H4 (cell line): ENCODE results near the gene SERGEF. TPM values are rescaled to one million over a fixed set of nuclear protein-coding genes. Genes with fewer than 3 reads are reported as not detected.

Source experiments
- DNase-seq: peaks from one replicate; pipeline ENCODE4 v3.0.0-alpha.2; 2015; ENCODE audit warnings: low spot score
- total RNA-seq: library from RNA; depleted of rRNA; stranded (reverse); fragments of >200 nt; shearing (Covaris generic); gene quantifications from 2 replicates; pipeline ENCODE4 v1.2.3, GENCODE V29; 2014; rRNA removed

The SERGEF gene
- total RNA-seq: 42.8 and 46.7 TPM in 2 replicates

- DNase-seq: peak; percentile 89
Measured at GRCh38 chr11:18012906-18013781, at the start of gene SERGEF. SERGEF (minus strand) TSS chr11:18013047; CDS start chr11:18013010, 37 bp downstream.

- no peak for DNase-seq
Measured at GRCh38 chr11:18061351-18061750, 48.5 kb upstream of the SERGEF start.

GRCh38 chr11:18056561-18057181 is 43.8 kb upstream of the SERGEF start:
- no peak for DNase-seq

GRCh38 chr11:18054511-18055103 is 41.8 kb upstream of the SERGEF start:
- no peak for DNase-seq

- DNase-seq: no peak
Measured at GRCh38 chr11:18050848-18051247, 38.0 kb upstream of the SERGEF start.

GRCh38 chr11:18046116-18046777 is 33.4 kb upstream of the SERGEF start, which contains the start of gene TPH1:
TPH1 (minus strand) TSS chr11:18046269; CDS start chr11:18040762, 5,507 bp downstream.
- peak; percentile 22 for DNase-seq

DNA sequence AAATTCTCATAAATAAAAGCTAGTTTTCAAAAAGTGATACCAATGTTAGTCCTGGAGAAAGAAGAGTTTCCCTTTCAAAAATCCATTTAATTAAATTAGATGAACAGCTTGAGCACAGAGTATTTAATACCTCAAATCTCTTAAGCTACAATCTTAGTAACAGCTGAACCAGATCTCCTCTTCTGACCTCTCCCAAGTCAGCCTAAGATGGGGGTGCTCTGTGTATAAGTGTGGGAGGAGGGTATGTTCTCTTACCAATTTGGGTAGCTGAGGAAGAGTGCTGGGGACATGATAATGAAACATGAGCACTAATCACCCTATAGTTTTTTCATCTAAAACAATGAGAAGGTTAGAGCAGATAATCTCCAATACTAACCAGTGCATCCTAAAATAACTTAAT is 23.6 kb upstream of the SERGEF start:
- DNase-seq: no peak

GRCh38 chr11:18027475-18027874 is 14.6 kb upstream of the SERGEF start:
- no peak for DNase-seq

DNA sequence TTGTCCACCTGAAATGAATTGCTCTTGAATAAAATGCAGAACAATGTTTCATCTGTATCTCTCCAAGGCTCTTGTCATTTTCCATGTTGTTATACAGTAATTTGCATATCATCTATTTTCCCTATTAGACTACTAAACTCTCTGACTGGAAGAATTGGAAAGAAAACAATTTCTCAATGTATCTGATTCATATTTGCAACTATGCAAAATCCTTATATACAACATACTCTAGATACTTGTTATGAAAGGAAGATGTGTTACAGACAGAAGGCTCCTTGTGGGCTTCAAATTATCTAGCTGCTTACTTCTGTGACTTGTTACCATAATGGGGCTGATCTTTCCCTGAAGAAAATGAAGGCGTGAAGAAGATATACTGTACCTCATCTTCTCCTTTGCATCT is 9.6 kb upstream of the SERGEF start:
- no peak for DNase-seq

- no peak for DNase-seq
Measured at GRCh38 chr11:18019650-18020049, 6.8 kb upstream of the SERGEF start.

DNA sequence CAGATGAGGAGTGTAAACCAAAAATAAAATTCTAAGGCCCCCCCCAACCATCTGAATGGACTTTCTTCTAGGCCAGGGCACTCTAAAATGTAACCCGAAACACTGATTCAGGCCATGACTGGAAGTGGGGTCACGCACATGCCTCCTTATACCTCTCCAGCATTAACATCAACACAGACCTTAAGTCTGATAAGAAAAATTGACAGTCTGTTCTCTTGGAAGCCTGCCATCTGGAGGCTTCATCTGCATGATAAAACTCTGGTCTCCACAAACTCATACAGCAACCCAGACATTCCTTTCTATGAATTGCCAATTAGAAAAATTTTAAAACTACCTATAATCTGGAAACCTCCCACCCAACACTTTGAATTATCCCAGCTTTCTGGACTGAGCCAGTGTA is 3.9 kb upstream of the SERGEF start:
- DNase-seq: no peak

DNA sequence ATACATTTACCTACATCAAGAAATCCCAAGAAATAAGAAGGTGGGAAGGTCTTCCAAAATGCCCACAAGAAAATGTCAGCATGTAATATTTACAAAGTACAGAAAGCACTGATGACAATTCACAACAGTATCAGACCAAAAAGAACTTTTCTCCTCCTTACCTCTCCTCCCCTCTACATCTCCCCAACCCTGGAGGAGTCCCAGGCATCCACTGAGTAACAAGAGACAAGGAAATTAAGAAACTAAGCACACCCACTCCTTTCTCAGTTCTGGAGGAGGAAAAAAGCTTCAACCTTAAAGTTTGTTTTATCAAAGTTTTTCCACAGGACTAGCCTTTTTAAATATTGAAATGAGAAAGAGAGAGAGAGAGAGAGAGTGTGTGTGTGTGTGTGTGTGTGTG is 2.0 kb upstream of the SERGEF start:
- no peak for DNase-seq

GRCh38 chr11:18013790-18014507 is 1.1 kb upstream of the SERGEF start:
- DNase-seq: no peak

GRCh38 chr11:18012122-18012905 is 533 bp downstream of the SERGEF start:
- DNase-seq: peak; percentile 17

DNA sequence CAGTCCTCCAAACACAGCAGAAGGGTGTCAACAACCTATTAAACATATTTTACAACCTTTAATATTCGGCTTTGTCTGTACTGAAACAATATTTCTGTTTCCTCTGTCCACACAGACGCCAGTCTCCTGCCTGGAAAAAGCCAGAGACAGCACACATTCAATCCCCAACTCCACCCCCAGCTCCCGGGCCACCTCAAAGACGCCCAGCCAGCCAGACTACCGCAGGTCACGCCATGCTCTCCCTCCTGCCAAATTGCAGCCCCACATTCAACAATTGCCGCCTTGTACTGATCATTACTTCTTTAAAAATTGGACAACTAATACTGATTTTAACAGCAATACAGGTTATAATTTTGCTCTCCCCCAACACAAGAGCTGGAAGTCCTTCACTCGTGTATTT is 1.2 kb downstream of the SERGEF start:
- no peak for DNase-seq

- no peak for DNase-seq
Measured at GRCh38 chr11:18010977-18011586, 1.8 kb downstream of the SERGEF start.

GRCh38 chr11:18010121-18010670 is 2.7 kb downstream of the SERGEF start:
- no peak for DNase-seq

DNA sequence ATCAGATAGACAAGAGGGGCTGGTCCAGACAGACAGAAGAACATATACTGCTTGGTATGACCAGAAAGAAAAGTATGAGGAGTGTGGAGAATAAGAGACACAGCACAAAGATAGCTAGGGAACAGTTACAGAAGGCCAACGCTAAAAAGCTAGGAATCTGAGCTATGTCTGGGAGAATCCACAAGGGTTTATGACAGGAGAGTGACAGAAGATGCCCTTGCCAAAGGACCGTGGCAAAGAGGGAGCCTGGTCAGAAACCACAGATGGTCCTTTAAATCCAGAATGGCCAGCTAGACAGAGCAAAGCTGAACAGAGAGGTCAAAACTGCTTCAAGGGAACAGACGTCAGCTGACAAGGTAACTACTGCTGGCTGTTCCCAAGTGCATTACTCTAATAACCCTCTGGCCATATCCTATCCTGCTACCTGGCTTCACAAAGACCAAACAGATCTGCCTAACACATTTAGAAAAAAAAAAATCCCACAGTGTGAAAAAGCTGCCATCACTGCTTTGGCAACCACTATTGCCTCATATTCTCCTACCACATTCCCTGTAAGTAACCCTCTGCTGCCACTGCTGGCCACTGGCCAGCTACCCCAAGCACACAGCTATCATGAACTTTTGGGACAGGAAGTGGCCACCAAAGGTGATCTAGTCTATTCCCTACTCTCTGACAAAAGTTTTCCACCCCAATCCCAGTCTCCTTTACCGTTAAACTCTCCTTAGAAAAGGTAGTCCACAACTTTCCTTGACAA is 7.3 kb downstream of the SERGEF start:
- peak; percentile 64 for DNase-seq

DNA sequence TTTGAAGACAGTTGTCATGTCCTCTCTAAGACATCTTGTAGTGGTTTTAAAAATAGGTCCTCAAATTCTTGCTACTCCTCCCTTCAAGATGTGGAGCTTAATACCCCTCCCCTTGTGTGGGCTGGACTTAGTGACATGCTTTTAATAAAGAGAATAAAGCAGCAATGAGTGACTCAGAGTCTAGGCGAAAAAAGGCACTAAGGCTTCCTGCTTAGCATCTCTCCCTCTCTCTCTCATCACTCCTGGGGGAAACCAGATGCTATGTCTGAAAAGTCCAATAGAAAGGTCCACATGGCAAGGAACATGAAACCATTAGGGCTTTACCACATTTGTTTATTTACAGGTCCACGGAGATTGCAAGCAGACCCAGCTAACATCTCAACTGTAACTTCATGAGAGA is 11.7 kb downstream of the SERGEF start:
- peak; percentile 63 for DNase-seq
